Peyer's patch (tissue), 4 donors: ENCODE results near the gene GPRC5A.

Source experiments
- POLR2A ChIP-seq, 2 donors: fragments of 450-650 bp; IDR thresholded peaks; one replicate each; pipeline ENCODE4 v1.5.1; 2017; ENCODE audit warnings: antibody characterized with exemption in 2 of 2, mild to moderate bottlenecking in 2 of 2, moderate library complexity in 2 of 2
- TF ChIP-seq, protein P1 (sequence below), 6 experiments: fragments of 450-650 bp in 4 of 6; fragments of 200-600 bp in 2 of 6; sonication (generic) in 1 of 6; IDR thresholded peaks; one replicate each; pipeline ENCODE4 v1.5.1; 2017 to 2019; ENCODE audit warnings: antibody characterized with exemption in 6 of 6, mild to moderate bottlenecking in 3 of 6, moderate library complexity in 1 of 6

DNA sequence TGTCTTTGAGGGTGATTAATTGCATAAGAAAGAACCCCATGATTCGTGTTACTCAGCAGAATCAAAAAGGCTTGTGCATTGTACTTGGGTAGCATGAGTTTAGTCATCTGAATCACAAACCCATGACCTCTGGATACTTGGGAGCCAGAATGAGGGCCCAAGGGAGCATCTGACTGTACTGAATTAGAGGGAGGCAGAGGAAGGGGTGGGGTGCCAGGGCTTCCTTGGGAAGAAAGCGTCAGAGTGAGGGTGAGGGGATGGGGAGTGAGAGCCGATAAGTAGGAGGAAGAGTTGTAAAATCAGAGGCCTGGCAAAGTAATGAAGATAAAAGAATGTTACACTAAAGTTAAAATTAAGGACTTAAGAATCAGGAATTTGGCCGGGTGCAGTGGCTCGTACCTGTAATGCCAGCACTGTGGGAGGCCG is 30.8 kb downstream of the GPRC5A start:
- TF ChIP-seq, protein P1, sequence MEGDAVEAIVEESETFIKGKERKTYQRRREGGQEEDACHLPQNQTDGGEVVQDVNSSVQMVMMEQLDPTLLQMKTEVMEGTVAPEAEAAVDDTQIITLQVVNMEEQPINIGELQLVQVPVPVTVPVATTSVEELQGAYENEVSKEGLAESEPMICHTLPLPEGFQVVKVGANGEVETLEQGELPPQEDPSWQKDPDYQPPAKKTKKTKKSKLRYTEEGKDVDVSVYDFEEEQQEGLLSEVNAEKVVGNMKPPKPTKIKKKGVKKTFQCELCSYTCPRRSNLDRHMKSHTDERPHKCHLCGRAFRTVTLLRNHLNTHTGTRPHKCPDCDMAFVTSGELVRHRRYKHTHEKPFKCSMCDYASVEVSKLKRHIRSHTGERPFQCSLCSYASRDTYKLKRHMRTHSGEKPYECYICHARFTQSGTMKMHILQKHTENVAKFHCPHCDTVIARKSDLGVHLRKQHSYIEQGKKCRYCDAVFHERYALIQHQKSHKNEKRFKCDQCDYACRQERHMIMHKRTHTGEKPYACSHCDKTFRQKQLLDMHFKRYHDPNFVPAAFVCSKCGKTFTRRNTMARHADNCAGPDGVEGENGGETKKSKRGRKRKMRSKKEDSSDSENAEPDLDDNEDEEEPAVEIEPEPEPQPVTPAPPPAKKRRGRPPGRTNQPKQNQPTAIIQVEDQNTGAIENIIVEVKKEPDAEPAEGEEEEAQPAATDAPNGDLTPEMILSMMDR (IDR thresholded peaks at IDR 0.05) = no peak
- TF ChIP-seq POLR2A (IDR thresholded peaks at IDR 0.05) = no peak
